Epidermal melanocyte (primary cell): ENCODE data around the gene HSF2.

Experiments used
- DNase-seq: peaks from one replicate; pipeline ENCODE4 v3.0.0; 2011; ENCODE audit warnings: low spot score; ENCODE audit not compliant: insufficient read length

HSF2 gene

GRCh38 chr6:122399055-122399347 lies 451 bp upstream of the HSF2 start:
- no peak for DNase-seq

GRCh38 chr6:122400121-122400450 lies 634 bp downstream of the HSF2 start:
- no peak for DNase-seq

GRCh38 chr6:122400462-122401089 lies 1.1 kb downstream of the HSF2 start:
- DNase-seq, result no peak

GRCh38 chr6:122401104-122401503 lies 1.7 kb downstream of the HSF2 start:
- DNase-seq, result no peak

GRCh38 chr6:122404444-122404843 lies 5.0 kb downstream of the HSF2 start:
- DNase-seq, result no peak

- no peak for DNase-seq
Observed at GRCh38 chr6:122405417-122405816, 6.0 kb downstream of the HSF2 start.

GRCh38 chr6:122406187-122406586 lies 6.7 kb downstream of the HSF2 start:
- DNase-seq, result no peak

- DNase-seq, result no peak
Observed at GRCh38 chr6:122407712-122408111, 8.3 kb downstream of the HSF2 start.

- no peak for DNase-seq
Observed at GRCh38 chr6:122408240-122408639, 8.8 kb downstream of the HSF2 start.

GRCh38 chr6:122408702-122409458 lies 9.4 kb downstream of the HSF2 start:
- no peak for DNase-seq

GRCh38 chr6:122412001-122412400 lies 12.5 kb downstream of the HSF2 start:
- no peak for DNase-seq

- no peak for DNase-seq
Observed at GRCh38 chr6:122416825-122417224, 17.4 kb downstream of the HSF2 start.

- DNase-seq, result no peak
Observed at GRCh38 chr6:122422003-122422402, 22.6 kb downstream of the HSF2 start.

- DNase-seq, result no peak
Observed at GRCh38 chr6:122422614-122423267, 23.3 kb downstream of the HSF2 start.

GRCh38 chr6:122423734-122424133 lies 24.3 kb downstream of the HSF2 start:
- no peak for DNase-seq

- DNase-seq, result no peak
Observed at GRCh38 chr6:122426597-122426996, 27.1 kb downstream of the HSF2 start.

GRCh38 chr6:122428781-122429180 lies 29.3 kb downstream of the HSF2 start:
- DNase-seq, result no peak

GRCh38 chr6:122429323-122429722 lies 29.9 kb downstream of the HSF2 start:
- no peak for DNase-seq

- no peak for DNase-seq
Observed at GRCh38 chr6:122431780-122432179, 32.3 kb downstream of the HSF2 start.

GRCh38 chr6:122432816-122433215 lies 33.4 kb downstream of the HSF2 start:
- no peak for DNase-seq

GRCh38 chr6:122438975-122439374 lies 39.5 kb downstream of the HSF2 start:
- no peak for DNase-seq

- DNase-seq, result no peak
Observed at GRCh38 chr6:122445274-122445673, 45.8 kb downstream of the HSF2 start.

- no peak for DNase-seq
Observed at GRCh38 chr6:122449069-122449468, 49.6 kb downstream of the HSF2 start.
